SK-N-SH (cell line): Measurements from ENCODE around the gene ISG20. TPM values are rescaled to one million over a fixed set of nuclear protein-coding genes. Genes with fewer than 3 reads are reported as not detected.

Source experiments
- CTCF ChIA-PET: fragments of 300-600, 350-600 bp; formaldehyde crosslinking; extraction: SDS; loops from one replicate; lab custom pipeline; 2021; lab: Yijun Ruan, JAX
- POLR2A ChIA-PET: fragments of 350-600 bp; sonication (Branson Sonifier 250); formaldehyde crosslinking; extraction: SDS; loops from one replicate; lab custom pipeline; 2020; ENCODE audit warnings: antibody characterized with exemption, inconsistent platforms; lab: Yijun Ruan, JAX
- DNase-seq: peaks from one replicate; pipeline ENCODE4 v3.0.0; 2012
- H2AFZ ChIP-seq: fragments of 200-600 bp; sonication (generic); 2 replicates; pipeline ENCODE4 v1.8.1; 2016; ENCODE audit warnings: antibody characterized with exemption, mild to moderate bottlenecking, low read depth
- H3F3A ChIP-seq: fragments of 200-600 bp; sonication (generic); replicated peaks from 2 replicates; pipeline ENCODE3; 2016; ENCODE audit warnings: antibody characterized with exemption, mild to moderate bottlenecking; ENCODE audit not compliant: insufficient read depth
- H3K27ac ChIP-seq, 2 experiments: fragments of 200-500 bp in 1 of 2; fragments of 200-600 bp in 1 of 2; sonication (Bioruptor generic) in 1 of 2; sonication (generic), shearing (Covaris generic) in 1 of 2; 2 replicates each; pipeline versions ENCODE4 v1.5.1 to v1.6.1; 2014 to 2016; ENCODE audit warnings: low read depth in 2 of 2, inconsistent platforms in 1 of 2, low read length in 1 of 2, mild to moderate bottlenecking in 1 of 2, mixed read lengths in 1 of 2
- H3K27me3 ChIP-seq: fragments of 200-600 bp; sonication (generic), shearing (Covaris generic); 2 replicates; pipeline ENCODE4 v1.6.1; 2016; ENCODE audit warnings: mixed run types; ENCODE audit not compliant: insufficient read depth
- H3K36me3 ChIP-seq, 2 experiments: fragments of 200-500 bp in 1 of 2; fragments of 200-600 bp in 1 of 2; sonication (Bioruptor generic) in 1 of 2; sonication (generic) in 1 of 2; replicated peaks in 1 of 2; 2 replicates each; pipeline versions ENCODE3 to v1.5.1; 2014 to 2016; ENCODE audit warnings: low read length in 1 of 2, mild to moderate bottlenecking in 1 of 2; ENCODE audit not compliant: insufficient read depth in 2 of 2, control insufficient read depth in 1 of 2
- H3K4me1 ChIP-seq, 2 experiments: fragments of 200-500 bp in 1 of 2; fragments of 200-600 bp in 1 of 2; sonication (Bioruptor generic) in 1 of 2; sonication (generic), shearing (Covaris generic) in 1 of 2; 2 replicates each; pipeline versions ENCODE4 v1.5.1 to v1.6.1; 2014 to 2016; ENCODE audit warnings: low read depth in 1 of 2, low read length in 1 of 2, mixed run types in 1 of 2; ENCODE audit not compliant: insufficient read depth in 2 of 2, control insufficient read depth in 1 of 2
- H3K4me2 ChIP-seq: fragments of 200-600 bp; sonication (generic), shearing (Covaris generic); 2 replicates; pipeline ENCODE4 v1.6.1; 2017; ENCODE audit warnings: mixed run types
- H3K4me3 ChIP-seq, 2 experiments: fragments of 200-500 bp in 1 of 2; fragments of 200-600 bp in 1 of 2; sonication (Bioruptor generic) in 1 of 2; sonication (generic), shearing (Covaris generic) in 1 of 2; 2 replicates each; pipeline versions ENCODE4 v1.5.1 to v1.8.1; 2014 to 2016; ENCODE audit warnings: low read depth in 2 of 2, inconsistent platforms in 1 of 2, low read length in 1 of 2, mild to moderate bottlenecking in 1 of 2, mixed read lengths in 1 of 2, moderate library complexity in 1 of 2
- H3K79me2 ChIP-seq: fragments of 200-600 bp; sonication (generic); 2 replicates; pipeline ENCODE4 v1.8.1; 2017; ENCODE audit warnings: mild to moderate bottlenecking; ENCODE audit not compliant: insufficient read depth
- H3K9ac ChIP-seq: fragments of 200-600 bp; sonication (generic); 2 replicates; pipeline ENCODE4 v1.6.1; 2017; ENCODE audit warnings: mixed run types
- H3K9me2 ChIP-seq: fragments of 200-600 bp; sonication (generic); 2 replicates; pipeline ENCODE4 v1.6.1; 2017; ENCODE audit warnings: mixed run types
- H3K9me3 ChIP-seq: fragments of 200-600 bp; sonication (generic); 2 replicates; pipeline ENCODE4 v1.6.1; 2017; ENCODE audit warnings: mixed run types, mild to moderate bottlenecking, moderate library complexity
- H4K20me1 ChIP-seq: fragments of 200-600 bp; sonication (generic); 2 replicates; pipeline ENCODE4 v1.6.1; 2017; ENCODE audit warnings: mild to moderate bottlenecking, mixed run types; ENCODE audit not compliant: insufficient read depth
- CHD2 ChIP-seq: fragments of 150-350 bp; IDR thresholded peaks from 2 replicates; pipeline ENCODE4 v1.6.1; 2018; ENCODE audit warnings: low read length; ENCODE audit not compliant: partially characterized antibody
- CTCF ChIP-seq: fragments of 200-600 bp; sonication (generic); IDR thresholded peaks from 2 replicates; pipeline ENCODE4 v1.6.1; 2017; ENCODE audit warnings: antibody characterized with exemption, mild to moderate bottlenecking, moderate library complexity
- EP300 ChIP-seq, 2 experiments: IDR thresholded peaks; 2 replicates each; pipeline versions ENCODE4 v1.4.0 to v1.6.1; 2012; ENCODE audit warnings: borderline replicate concordance in 1 of 2, low read depth in 1 of 2, low read length in 1 of 2
- EZH2phosphoT487 ChIP-seq: fragments of 200-600 bp; sonication (generic); IDR thresholded peaks from 2 replicates; pipeline ENCODE4 v1.6.1; 2017; ENCODE audit warnings: low read depth, mixed run types, mild to moderate bottlenecking, antibody characterized with exemption, moderate library complexity, borderline replicate concordance
- FOXJ3 ChIP-seq: sonication (generic); formaldehyde crosslinking; IDR thresholded peaks from 2 replicates; pipeline ENCODE4 v1.5.1; 2020; ENCODE audit warnings: mild to moderate bottlenecking, missing genetic modification reagents
- FOXM1 ChIP-seq: IDR thresholded peaks from 2 replicates; pipeline ENCODE4 v1.4.0; 2012; ENCODE audit warnings: low read depth, mild to moderate bottlenecking
- GATA2 ChIP-seq: sonication (generic); formaldehyde crosslinking; IDR thresholded peaks from 2 replicates; pipeline ENCODE4 v1.5.0; 2020; ENCODE audit warnings: mild to moderate bottlenecking, missing genetic modification reagents
- JUND ChIP-seq: IDR thresholded peaks from 2 replicates; pipeline ENCODE4 v1.4.0; 2012
- MAX ChIP-seq: IDR thresholded peaks from 2 replicates; pipeline ENCODE4 v1.4.0; 2012; ENCODE audit warnings: low read depth
- MXI1 ChIP-seq: IDR thresholded peaks from 2 replicates; pipeline ENCODE4 v1.6.1; 2012; ENCODE audit warnings: mild to moderate bottlenecking, low read depth, low read length, improper control_type of control experiment
- NFIC ChIP-seq: IDR thresholded peaks from 2 replicates; pipeline ENCODE4 v1.4.0; 2012; ENCODE audit warnings: borderline replicate concordance
- PBX3 ChIP-seq: IDR thresholded peaks from 2 replicates; pipeline ENCODE4; 2012
- RCOR1 ChIP-seq: fragments of 150-350 bp; IDR thresholded peaks from 2 replicates; pipeline ENCODE4 v1.6.1; 2017; ENCODE audit warnings: antibody characterized with exemption, low read length
- REST ChIP-seq: IDR thresholded peaks from 2 replicates; pipeline ENCODE4 v1.6.1; 2012; ENCODE audit warnings: mild to moderate bottlenecking, low read depth, low read length, moderate library complexity
- SMC3 ChIP-seq: IDR thresholded peaks from 2 replicates; pipeline ENCODE4 v1.6.1; 2012; ENCODE audit warnings: low read depth, low read length, improper control_type of control experiment
- TAF1 ChIP-seq: IDR thresholded peaks from 2 replicates; pipeline ENCODE4 v1.6.1; 2012; ENCODE audit warnings: low read depth, mild to moderate bottlenecking, low read length, moderate library complexity, borderline replicate concordance
- TCF12 ChIP-seq: IDR thresholded peaks from 2 replicates; pipeline ENCODE4 v1.4.0; 2012
- TEAD4 ChIP-seq: IDR thresholded peaks from 2 replicates; pipeline ENCODE4 v1.4.0; 2012; ENCODE audit warnings: mild to moderate bottlenecking, borderline replicate concordance; ENCODE audit not compliant: insufficient read depth
- YY1 ChIP-seq: IDR thresholded peaks from 2 replicates; pipeline ENCODE4 v1.4.0; 2012; ENCODE audit warnings: low read depth, mild to moderate bottlenecking
- ZBTB33 ChIP-seq: IDR thresholded peaks from 2 replicates; pipeline ENCODE4 v1.4.0; 2012; ENCODE audit warnings: low read depth, borderline replicate concordance
- polyA plus RNA-seq, 3 experiments: library from polyadenylated mRNA; depleted of rRNA; stranded (reverse); fragments of >200 nt; gene quantifications; 2 replicates each; pipeline ENCODE4 v1.2.3, GENCODE V29; 2012

ISG20 gene
- polyA plus RNA-seq, 1 of the 3 experiments (the other 2 are of a cell fraction), result 2.0 TPM

GRCh38 chr15:88590759-88591158 is 48.1 kb upstream of the ISG20 start (continued):
- TF ChIP-seq PBX3 (no peak), CHD2 (no peak)

- Histone ChIP-seq H3K27me3 (no peaks in the 10 kb centered on the region), H3K4me1 (peaks cover 0 to 5% of the 10 kb centered on the region in 2 experiments; a peak in 2 of 4 replicates), H3K9me3 (no peaks in the 10 kb centered on the region), H3K4me2 (no peak overlapping the region), H2AFZ (no peak overlapping the region), H3K27ac (no peak overlapping the region), H3K9me2 (no peaks in the 10 kb centered on the region), H3K79me2 (no peaks in the 10 kb centered on the region), H4K20me1 (no peaks in the 10 kb centered on the region), H3K36me3 (no peaks in the 10 kb centered on the region), H3F3A (no peaks in the 10 kb centered on the region), H3K4me3 (no peak overlapping the region), H3K9ac (no peak overlapping the region)
- ChIA-PET CTCF (no interaction called here), POLR2A (no interaction called here)
- DNase-seq, result no peak
- TF ChIP-seq CTCF (no peak), GATA2 (CRISPR knock-in tag) (no peak), JUND (no peak), NFIC (no peak), CHD2 (no peak), EP300 (IDR thresholded peaks at IDR 0.05; ENCODE audit: borderline replicate concordance in 1 of 2, low read depth in 1 of 2, low read length in 1 of 2) (no peak), TEAD4 (no peak), REST (no peak), EZH2phosphoT487 (no peak), YY1 (no peak), MXI1 (no peak), TAF1 (no peak), FOXJ3 (CRISPR knock-in tag) (no peak), FOXM1 (no peak), SMC3 (no peak), ZBTB33 (no peak), PBX3 (no peak), RCOR1 (no peak), TCF12 (no peak), MAX (no peak)
- TF ChIP-seq, all 33 proteins: peak for 0
These were observed 47.4 kb upstream of the ISG20 start for GRCh38 chr15:88591384-88591783.
